Stimulated activated CD8-positive, alpha-beta memory T cell treated with anti-CD3 and anti-CD28 coated beads, Interleukin-12 subunit alpha, Interleukin-12 subunit beta, amount 100 ng/mL, for 24 hours (primary cell): ENCODE data around the gene ARMC7.
"Not testable (repeated sequence)": the region's sequence is repeated elsewhere in the genome, so short reads cannot be mapped to it uniquely, and the experiment has no call there.

Source experiments
- DNase-seq: peaks from one replicate; pipeline ENCODE4 v3.0.0-alpha.2; 2020; ENCODE audit errors: extremely low read depth

The ARMC7 gene

GRCh38 chr17:75109407-75110233, at the start of gene ARMC7:
Gene ARMC7 (plus strand): TSS chr17:75109969. CDS start chr17:75110289, 320 bp downstream.
- DNase-seq, result peak; percentile 75

- DNase-seq, result no peak
These were observed 49.2 kb upstream of the ARMC7 start for GRCh38 chr17:75060434-75061054.

- no peak for DNase-seq
These were observed 48.7 kb upstream of the ARMC7 start for GRCh38 chr17:75061055-75061438.

- DNase-seq, result no peak
These were observed 48.2 kb upstream of the ARMC7 start for GRCh38 chr17:75061618-75062017.

DNA sequence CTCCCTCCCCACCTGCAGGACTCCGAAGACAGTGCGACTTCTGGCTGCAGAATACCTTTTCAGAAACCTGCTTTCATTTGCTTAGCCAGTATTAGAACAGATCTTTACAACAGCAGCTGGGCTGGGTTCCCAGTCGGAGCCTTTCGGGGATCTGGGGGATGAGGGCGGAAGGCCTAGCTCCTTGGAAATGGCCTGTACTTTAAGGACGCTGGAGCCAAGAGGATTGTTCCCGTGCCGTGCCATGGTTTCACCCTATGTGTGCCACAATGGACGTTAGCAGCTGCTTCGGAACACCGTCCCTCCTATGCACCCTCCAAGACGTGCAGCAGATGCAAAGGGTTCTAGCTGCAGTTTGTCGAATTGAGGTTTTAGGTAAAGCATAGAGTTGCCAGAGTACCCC, 46.6 kb upstream of the ARMC7 start:
- DNase-seq, result no peak

DNA sequence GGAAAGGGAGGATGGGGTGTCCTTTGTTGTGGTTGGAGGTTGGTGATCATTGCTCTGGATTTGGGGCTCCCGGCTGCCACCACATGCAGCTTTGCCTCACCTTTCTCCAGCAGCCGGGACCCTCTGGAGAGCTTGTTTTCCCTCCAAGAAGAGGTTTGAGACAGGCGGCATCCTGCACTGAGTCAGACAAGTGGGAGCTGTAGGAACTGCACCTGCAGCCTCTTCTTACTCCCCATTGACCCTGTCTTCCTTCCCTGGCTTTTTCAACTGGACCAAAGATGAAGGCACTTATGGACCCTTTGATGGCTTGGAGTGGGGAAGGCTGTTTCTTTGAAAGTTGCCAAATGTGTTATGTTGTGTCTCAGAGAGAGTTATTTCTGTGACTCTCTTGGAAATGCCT, 46.1 kb upstream of the ARMC7 start:
- DNase-seq, result no peak

- no peak for DNase-seq
These were observed 45.7 kb upstream of the ARMC7 start for GRCh38 chr17:75064040-75064439.

- no peak for DNase-seq
These were observed 45.3 kb upstream of the ARMC7 start for GRCh38 chr17:75064460-75064859.

- no peak for DNase-seq
These were observed 44.8 kb upstream of the ARMC7 start for GRCh38 chr17:75064867-75065561.

DNA sequence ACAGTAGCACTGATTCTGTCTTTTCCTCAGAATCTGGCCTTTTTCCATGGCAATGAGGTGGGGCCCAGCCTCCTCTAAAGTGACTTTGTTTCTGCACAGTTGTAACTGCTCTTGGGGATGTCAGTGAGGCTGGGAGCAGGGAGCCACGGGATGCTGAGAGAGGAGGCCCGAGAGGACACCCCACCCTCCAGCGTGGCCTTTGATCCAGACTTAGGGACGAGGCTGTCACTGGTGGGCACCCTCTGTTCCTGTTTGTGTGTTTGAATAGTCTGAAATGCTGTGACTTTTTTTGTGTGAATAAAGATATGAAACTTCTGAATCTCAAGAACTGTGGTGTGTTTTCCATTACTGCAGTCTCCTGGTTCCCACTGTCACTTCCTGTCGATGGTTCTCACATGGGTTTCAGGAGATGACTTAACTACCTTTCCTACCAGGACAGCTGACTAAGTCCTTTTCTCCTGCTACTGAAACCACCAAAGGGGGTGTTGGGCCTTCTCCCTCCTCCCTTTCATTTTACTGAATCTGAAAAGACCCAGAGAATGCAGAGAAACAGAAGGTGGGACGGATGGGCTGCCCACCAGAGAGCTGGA, 44.1 kb upstream of the ARMC7 start:
- no peak for DNase-seq

GRCh38 chr17:75067856-75068255, 41.9 kb upstream of the ARMC7 start:
- DNase-seq, result no peak

- DNase-seq, result no peak
These were observed 41.0 kb upstream of the ARMC7 start for GRCh38 chr17:75068750-75069149.

- no peak for DNase-seq
These were observed 40.0 kb upstream of the ARMC7 start for GRCh38 chr17:75069783-75070182.

- not testable (repeated sequence) for DNase-seq
These were observed 38.1 kb upstream of the ARMC7 start for GRCh38 chr17:75071478-75072271.

DNA sequence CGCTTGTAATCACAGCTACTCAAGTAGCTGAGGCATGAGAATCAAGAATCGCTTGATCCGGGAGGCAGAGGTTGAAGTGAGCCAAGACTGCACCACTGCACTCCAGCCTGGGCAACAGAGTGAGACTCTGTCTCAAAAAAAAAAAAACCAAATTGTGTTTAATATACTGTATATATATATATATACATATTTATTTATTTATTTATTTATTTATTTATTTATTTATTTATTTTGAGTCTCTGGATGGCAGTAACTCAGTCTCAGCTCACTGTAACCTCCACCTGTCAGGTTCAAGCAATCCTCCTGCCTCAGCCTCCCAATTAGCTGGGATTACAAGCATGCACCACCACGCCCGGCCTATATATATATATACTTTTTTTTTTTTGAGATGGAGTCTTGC, 36.9 kb upstream of the ARMC7 start:
- DNase-seq, result not testable (repeated sequence)

GRCh38 chr17:75073618-75074047, 36.1 kb upstream of the ARMC7 start:
- no peak for DNase-seq

GRCh38 chr17:75074532-75074931, 35.2 kb upstream of the ARMC7 start:
- no peak for DNase-seq

GRCh38 chr17:75075597-75076336, 34.0 kb upstream of the ARMC7 start:
- no peak for DNase-seq

DNA sequence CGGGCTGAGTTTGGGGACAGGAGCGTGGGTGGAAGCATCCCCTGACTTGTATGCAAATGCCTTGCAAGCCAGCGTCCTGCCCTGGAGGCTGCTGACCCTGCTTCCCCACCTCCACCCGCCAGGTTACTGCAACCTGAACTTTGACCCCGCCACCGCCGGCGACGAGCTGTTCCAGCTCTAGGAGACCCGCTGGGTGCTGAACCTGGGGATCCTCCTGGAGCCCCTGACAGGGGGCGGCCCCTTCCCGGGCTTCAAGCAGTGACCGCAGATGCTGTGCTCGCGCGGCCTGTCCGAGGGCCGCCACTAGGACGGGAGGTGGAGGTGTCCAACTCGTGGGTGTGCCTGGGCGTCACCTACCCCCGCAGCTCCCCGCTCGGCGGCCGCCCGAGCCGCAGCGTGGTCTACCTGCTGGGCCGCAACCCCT, 32.7 kb upstream of the ARMC7 start:
- no peak for DNase-seq

- DNase-seq, result no peak
These were observed 32.1 kb upstream of the ARMC7 start for GRCh38 chr17:75077496-75078283.
